K562 (cell line): Measurements from ENCODE around the gene SMIM29. TPM values are rescaled to one million over a fixed set of nuclear protein-coding genes. Genes with fewer than 3 reads are reported as not detected.

ENCODE experiments used
- BRD4 ChIP-seq: fragments of 200-600 bp; sonication (generic); IDR thresholded peaks from 2 replicates; pipeline ENCODE4 v1.6.1; 2017; ENCODE audit warnings: inconsistent platforms
- CEBPB ChIP-seq: fragments of 450-650 bp; IDR thresholded peaks from 2 replicates; pipeline ENCODE4 v1.6.1; 2016; ENCODE audit warnings: missing genetic modification characterization, missing compliant biosample characterization
- HDAC2 ChIP-seq: fragments of 450-650 bp; IDR thresholded peaks from 2 replicates; pipeline ENCODE4 v1.6.1; 2016; ENCODE audit warnings: mild to moderate bottlenecking
- HMG20A ChIP-seq: fragments of 450-650 bp; formaldehyde crosslinking; conservative IDR thresholded peaks from 2 replicates; pipeline ENCODE4 v1.4.0; 2020; ENCODE audit warnings: mild to moderate bottlenecking, mixed read lengths
- L3MBTL2 ChIP-seq: fragments of 450-650 bp; IDR thresholded peaks from 2 replicates; pipeline ENCODE4 v1.6.1; 2016; ENCODE audit warnings: mild to moderate bottlenecking, moderate library complexity
- MXI1 ChIP-seq: IDR thresholded peaks from 2 replicates; pipeline ENCODE4 v1.6.1; 2011; ENCODE audit warnings: low read depth, mild to moderate bottlenecking, improper control_type of control experiment, low read length
- POLR2AphosphoS2 ChIP-seq: IDR thresholded peaks from 2 replicates; pipeline ENCODE4 v1.6.1; 2012; ENCODE audit warnings: low read length, improper control_type of control experiment
- ZNF232 ChIP-seq: sonication (generic); formaldehyde crosslinking; IDR thresholded peaks from 2 replicates; pipeline ENCODE4 v1.8.0; 2022; ENCODE audit warnings: mild to moderate bottlenecking, missing genetic modification reagents
- ZNF354B ChIP-seq: fragments of 250-450 bp; sonication (Bioruptor Pico); IDR thresholded peaks from 2 replicates; pipeline ENCODE4 v1.4.0; 2020
- polyA plus RNA-seq, 8 experiments: library from polyadenylated mRNA; depleted of rRNA in 4 of 8; stranded (reverse) in 5 of 8; unstranded in 3 of 8; fragments of >200 nt; fragmentation: Nextera tagmentation in 2 of 8; fragmentation: Illumina TruSeq in 1 of 8; extraction: Ambion mirVana in 2 of 8; extraction: Trizol in 1 of 8; gene quantifications; 2 replicates each; pipeline versions ENCODE4 v1.2.1 to v1.2.3, GENCODE V29; 2011 to 2014; ENCODE audit warnings: inconsistent platforms in 1 of 8, missing spikeins in 1 of 8
- total RNA-seq, 7 experiments: library from RNA; depleted of rRNA in 6 of 7; stranded (reverse); fragments of >200 nt in 6 of 7; fragmentation: Illumina TruSeq in 2 of 7; extraction: Trizol in 2 of 7; gene quantifications; 2 replicates each; pipeline versions ENCODE4 v1.2.1 to v1.2.3, GENCODE V29; 2011 to 2021; ENCODE audit warnings: low replicate concordance in 1 of 7
- TF ChIP-seq, protein P1 (sequence below), 2 experiments: fragments of 450-650 bp in 1 of 2; sonication (generic) in 1 of 2; formaldehyde crosslinking in 1 of 2; IDR thresholded peaks; 2 replicates each; pipeline versions ENCODE4 v1.7.1 to v1.9.0; 2016 to 2022; ENCODE audit warnings: inconsistent platforms in 1 of 2, mild to moderate bottlenecking in 1 of 2, missing genetic modification reagents in 1 of 2
- TF ChIP-seq, protein P2 (sequence below), 3 experiments: fragments of 200-800 bp in 1 of 3; sonication (Bioruptor generic) in 1 of 3; sonication (generic) in 1 of 3; formaldehyde crosslinking in 1 of 3; IDR thresholded peaks; 2 replicates each; pipeline versions ENCODE4 v1.6.1 to v1.8.0; 2016 to 2022; ENCODE audit warnings: mild to moderate bottlenecking in 2 of 3, missing compliant biosample characterization in 2 of 3, missing genetic modification characterization in 2 of 3, missing genetic modification reagents in 1 of 3
- TF ChIP-seq, protein P3 (sequence below): fragments of 450-650 bp; conservative IDR thresholded peaks from 2 replicates; pipeline ENCODE4 v1.6.1; 2016; ENCODE audit warnings: missing genetic modification characterization, low read depth, mild to moderate bottlenecking, missing compliant biosample characterization, moderate library complexity
- TF ChIP-seq, protein P4 (sequence below): fragments of 450-650 bp; formaldehyde crosslinking; conservative IDR thresholded peaks from 2 replicates; pipeline ENCODE4 v1.4.0; 2022; ENCODE audit warnings: mild to moderate bottlenecking, missing genetic modification characterization
- TF ChIP-seq, protein P5 (sequence below): fragments of 450-650 bp; formaldehyde crosslinking; IDR thresholded peaks from 2 replicates; pipeline ENCODE4 v1.4.0; 2022; ENCODE audit warnings: mild to moderate bottlenecking, moderate library complexity

Gene SMIM29
- total and polyA plus RNA-seq, 9 of the 15 experiments (the other 6 are each of a cell fraction or from before 2014, with no cell fraction given) = 6.5 to 36.7 (median 20.9) TPM

DNA sequence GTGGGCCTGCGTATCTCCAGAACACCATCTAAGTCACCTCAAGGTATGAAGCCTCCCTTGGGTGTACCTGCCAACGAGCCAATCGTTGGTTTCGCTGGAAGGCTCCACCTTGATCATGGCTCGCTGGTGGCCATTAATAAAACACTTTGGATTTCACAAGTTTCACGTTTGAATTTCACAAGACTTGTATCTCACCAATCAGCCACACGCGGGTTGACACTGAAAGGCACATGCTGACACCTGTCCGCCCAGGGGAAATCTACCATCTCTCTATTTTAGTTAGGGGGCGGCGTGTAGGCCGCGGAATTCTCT, 12.7 kb downstream of the SMIM29 start (continued):
- TF ChIP-seq, protein P1, sequence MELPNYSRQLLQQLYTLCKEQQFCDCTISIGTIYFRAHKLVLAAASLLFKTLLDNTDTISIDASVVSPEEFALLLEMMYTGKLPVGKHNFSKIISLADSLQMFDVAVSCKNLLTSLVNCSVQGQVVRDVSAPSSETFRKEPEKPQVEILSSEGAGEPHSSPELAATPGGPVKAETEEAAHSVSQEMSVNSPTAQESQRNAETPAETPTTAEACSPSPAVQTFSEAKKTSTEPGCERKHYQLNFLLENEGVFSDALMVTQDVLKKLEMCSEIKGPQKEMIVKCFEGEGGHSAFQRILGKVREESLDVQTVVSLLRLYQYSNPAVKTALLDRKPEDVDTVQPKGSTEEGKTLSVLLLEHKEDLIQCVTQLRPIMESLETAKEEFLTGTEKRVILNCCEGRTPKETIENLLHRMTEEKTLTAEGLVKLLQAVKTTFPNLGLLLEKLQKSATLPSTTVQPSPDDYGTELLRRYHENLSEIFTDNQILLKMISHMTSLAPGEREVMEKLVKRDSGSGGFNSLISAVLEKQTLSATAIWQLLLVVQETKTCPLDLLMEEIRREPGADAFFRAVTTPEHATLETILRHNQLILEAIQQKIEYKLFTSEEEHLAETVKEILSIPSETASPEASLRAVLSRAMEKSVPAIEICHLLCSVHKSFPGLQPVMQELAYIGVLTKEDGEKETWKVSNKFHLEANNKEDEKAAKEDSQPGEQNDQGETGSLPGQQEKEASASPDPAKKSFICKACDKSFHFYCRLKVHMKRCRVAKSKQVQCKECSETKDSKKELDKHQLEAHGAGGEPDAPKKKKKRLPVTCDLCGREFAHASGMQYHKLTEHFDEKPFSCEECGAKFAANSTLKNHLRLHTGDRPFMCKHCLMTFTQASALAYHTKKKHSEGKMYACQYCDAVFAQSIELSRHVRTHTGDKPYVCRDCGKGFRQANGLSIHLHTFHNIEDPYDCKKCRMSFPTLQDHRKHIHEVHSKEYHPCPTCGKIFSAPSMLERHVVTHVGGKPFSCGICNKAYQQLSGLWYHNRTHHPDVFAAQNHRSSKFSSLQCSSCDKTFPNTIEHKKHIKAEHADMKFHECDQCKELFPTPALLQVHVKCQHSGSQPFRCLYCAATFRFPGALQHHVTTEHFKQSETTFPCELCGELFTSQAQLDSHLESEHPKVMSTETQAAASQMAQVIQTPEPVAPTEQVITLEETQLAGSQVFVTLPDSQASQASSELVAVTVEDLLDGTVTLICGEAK (IDR thresholded peaks at IDR 0.05) = peak; percentile 42; the same call in 1 of the 2 replicates
- TF ChIP-seq, protein P1 (CRISPR knock-in tag; IDR thresholded peaks at IDR 0.05) = no peak
- TF ChIP-seq, protein P2, sequence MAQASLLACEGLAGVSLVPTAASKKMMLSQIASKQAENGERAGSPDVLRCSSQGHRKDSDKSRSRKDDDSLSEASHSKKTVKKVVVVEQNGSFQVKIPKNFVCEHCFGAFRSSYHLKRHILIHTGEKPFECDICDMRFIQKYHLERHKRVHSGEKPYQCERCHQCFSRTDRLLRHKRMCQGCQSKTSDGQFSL (CRISPR knock-in tag; IDR thresholded peaks at IDR 0.05) = no peak
- TF ChIP-seq, protein P2 (tag; IDR thresholded peaks at IDR 0.05) = 0 out of 4 replicates have a peak, but pooled peaks of 1 of the 2 experiments have one; percentile 8
- TF ChIP-seq, protein P3, sequence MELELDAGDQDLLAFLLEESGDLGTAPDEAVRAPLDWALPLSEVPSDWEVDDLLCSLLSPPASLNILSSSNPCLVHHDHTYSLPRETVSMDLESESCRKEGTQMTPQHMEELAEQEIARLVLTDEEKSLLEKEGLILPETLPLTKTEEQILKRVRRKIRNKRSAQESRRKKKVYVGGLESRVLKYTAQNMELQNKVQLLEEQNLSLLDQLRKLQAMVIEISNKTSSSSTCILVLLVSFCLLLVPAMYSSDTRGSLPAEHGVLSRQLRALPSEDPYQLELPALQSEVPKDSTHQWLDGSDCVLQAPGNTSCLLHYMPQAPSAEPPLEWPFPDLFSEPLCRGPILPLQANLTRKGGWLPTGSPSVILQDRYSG (tag) = no peak
- TF ChIP-seq HDAC2 (0 out of 2 replicates have a peak, but pooled peaks have one; percentile 8), ZNF354B (CRISPR knock-in tag) (0 out of 2 replicates have a peak, but pooled peaks have one; percentile 28), HMG20A (no peak), MXI1 (peak; percentile 10; the same call in 1 of the 2 replicates), POLR2AphosphoS2 (no peak), BRD4 (peak; percentile 71; the same call in 1 of the 2 replicates), CEBPB (tag) (peak; percentile 82), ZNF232 (CRISPR knock-in tag) (0 out of 2 replicates have a peak, but pooled peaks have one; percentile 13), L3MBTL2 (0 out of 2 replicates have a peak, but pooled peaks have one; percentile 59)
- TF ChIP-seq, protein P4, sequence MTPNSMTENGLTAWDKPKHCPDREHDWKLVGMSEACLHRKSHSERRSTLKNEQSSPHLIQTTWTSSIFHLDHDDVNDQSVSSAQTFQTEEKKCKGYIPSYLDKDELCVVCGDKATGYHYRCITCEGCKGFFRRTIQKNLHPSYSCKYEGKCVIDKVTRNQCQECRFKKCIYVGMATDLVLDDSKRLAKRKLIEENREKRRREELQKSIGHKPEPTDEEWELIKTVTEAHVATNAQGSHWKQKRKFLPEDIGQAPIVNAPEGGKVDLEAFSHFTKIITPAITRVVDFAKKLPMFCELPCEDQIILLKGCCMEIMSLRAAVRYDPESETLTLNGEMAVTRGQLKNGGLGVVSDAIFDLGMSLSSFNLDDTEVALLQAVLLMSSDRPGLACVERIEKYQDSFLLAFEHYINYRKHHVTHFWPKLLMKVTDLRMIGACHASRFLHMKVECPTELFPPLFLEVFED = 0 out of 2 replicates have a peak, but pooled peaks have one; percentile 30
- TF ChIP-seq, protein P5, sequence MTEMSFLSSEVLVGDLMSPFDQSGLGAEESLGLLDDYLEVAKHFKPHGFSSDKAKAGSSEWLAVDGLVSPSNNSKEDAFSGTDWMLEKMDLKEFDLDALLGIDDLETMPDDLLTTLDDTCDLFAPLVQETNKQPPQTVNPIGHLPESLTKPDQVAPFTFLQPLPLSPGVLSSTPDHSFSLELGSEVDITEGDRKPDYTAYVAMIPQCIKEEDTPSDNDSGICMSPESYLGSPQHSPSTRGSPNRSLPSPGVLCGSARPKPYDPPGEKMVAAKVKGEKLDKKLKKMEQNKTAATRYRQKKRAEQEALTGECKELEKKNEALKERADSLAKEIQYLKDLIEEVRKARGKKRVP (CRISPR knock-in tag) = 0 out of 2 replicates have a peak, but pooled peaks have one; percentile 20
